Subcutaneous adipose tissue (tissue), 4 donors: ENCODE results near the gene ZNF213. TPM values are rescaled to one million over a fixed set of nuclear protein-coding genes. Genes with fewer than 3 reads are reported as not detected.

Experiments used
- total RNA-seq, 4 donors: library from RNA; depleted of rRNA; stranded (reverse); fragments of >200 nt; gene quantifications; one replicate each; pipeline ENCODE4 v1.1.0, GENCODE V29; 2016
- TF ChIP-seq, protein P1 (sequence below): fragments of 450-650 bp; IDR thresholded peaks from one replicate; pipeline ENCODE4 v1.5.1; 2016; ENCODE audit warnings: low read depth, mild to moderate bottlenecking, control low read depth, antibody characterized with exemption, moderate library complexity

Gene ZNF213
- total RNA-seq, 4 donors from 2014 or later, result 1.1 to 13.4 (median 5.0) TPM

DNA sequence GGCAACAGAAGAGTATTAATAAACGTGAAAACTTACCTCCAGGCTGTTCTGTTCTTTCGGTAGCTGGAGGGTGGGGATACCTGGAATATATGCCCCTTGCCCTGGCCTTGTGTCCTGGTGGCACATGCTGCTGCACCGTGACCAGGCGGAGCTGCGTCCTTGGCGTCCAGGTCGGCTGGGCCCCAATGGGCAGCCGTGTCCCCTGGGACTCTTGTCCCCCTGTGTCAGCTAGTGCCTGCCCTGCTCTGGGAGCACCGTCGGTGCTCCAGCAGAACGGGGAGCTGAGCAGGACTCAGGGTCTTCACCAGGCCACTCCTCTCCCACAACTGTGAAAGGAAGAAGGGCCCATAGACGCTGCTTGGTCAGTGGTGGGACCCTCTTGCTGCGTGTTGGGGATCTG lies 7.9 kb downstream of the ZNF213 start:
- TF ChIP-seq, protein P1, sequence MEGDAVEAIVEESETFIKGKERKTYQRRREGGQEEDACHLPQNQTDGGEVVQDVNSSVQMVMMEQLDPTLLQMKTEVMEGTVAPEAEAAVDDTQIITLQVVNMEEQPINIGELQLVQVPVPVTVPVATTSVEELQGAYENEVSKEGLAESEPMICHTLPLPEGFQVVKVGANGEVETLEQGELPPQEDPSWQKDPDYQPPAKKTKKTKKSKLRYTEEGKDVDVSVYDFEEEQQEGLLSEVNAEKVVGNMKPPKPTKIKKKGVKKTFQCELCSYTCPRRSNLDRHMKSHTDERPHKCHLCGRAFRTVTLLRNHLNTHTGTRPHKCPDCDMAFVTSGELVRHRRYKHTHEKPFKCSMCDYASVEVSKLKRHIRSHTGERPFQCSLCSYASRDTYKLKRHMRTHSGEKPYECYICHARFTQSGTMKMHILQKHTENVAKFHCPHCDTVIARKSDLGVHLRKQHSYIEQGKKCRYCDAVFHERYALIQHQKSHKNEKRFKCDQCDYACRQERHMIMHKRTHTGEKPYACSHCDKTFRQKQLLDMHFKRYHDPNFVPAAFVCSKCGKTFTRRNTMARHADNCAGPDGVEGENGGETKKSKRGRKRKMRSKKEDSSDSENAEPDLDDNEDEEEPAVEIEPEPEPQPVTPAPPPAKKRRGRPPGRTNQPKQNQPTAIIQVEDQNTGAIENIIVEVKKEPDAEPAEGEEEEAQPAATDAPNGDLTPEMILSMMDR, result no peak

- TF ChIP-seq, protein P1, result no peak
Observed at GRCh38 chr16:3143189-3143588, 8.4 kb downstream of the ZNF213 start.

GRCh38 chr16:3143598-3144320 lies 8.9 kb downstream of the ZNF213 start:
- TF ChIP-seq, protein P1, result no peak

DNA sequence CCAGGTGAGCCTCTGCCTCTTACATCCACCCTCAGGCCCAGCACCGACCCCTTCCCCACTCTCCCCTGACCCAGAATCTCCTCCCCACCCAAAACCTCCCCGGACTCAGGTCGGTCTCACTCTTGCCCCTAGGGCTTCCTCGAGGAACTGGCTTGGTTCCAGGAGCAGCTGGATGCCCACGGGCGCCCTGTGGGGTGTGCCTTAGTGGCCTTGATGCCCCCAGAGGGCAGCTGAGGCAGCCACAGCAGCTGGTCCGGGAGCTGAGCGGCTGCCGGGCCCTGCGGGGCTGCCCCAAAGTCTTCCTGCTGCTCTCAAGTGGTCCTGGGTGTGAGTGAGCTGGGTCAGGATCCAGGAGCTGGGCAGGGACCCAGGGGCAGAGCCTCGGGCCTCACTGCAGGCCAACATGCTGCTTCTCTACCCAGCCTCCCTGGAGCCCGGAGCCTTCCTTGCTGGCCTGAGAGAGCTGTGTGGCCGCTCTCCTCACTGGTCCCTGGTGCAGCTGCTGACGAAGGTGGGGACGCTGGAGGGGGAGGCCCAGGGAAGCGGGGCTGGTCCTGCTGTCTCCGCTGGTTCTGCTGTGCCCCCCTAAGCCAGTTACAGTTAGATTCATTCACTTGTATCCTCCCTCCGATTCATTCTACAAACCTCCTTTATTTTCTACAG lies 9.6 kb downstream of the ZNF213 start:
- TF ChIP-seq, protein P1, result no peak

GRCh38 chr16:3145151-3145550 lies 10.3 kb downstream of the ZNF213 start:
- TF ChIP-seq, protein P1, result no peak

GRCh38 chr16:3145660-3146059 lies 10.8 kb downstream of the ZNF213 start:
- TF ChIP-seq, protein P1, result no peak

DNA sequence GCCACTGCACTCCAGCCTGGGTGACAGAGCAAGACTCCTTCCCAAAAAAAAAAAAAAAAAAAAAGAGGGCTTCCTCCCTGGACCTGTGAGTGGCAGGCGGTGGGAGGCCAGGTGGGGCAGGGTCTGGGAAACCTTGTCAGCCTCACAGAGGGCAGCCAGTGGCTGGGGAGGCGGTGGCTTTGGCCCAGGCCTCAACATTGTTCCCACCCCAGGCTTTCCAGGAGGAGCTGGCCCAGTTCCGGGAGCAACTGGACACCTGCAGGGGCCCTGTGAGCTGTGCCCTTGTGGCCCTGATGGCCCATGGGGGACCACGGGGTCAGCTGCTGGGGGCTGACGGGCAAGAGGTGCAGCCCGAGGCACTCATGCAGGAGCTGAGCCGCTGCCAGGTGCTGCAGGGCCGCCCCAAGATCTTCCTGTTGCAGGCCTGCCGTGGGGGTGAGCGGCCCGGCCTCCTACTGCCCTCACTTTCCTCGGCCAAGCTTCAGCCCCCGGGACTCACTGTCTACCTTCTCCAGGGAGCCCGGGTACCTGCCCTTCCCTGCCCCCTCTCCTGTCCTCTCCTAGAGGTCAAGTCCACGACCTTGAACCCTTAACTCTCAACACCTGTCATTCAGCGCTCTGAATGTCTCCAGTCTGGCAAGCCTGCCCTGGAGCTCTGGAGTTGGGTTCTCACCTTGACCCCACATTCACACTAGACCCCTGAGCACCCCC lies 12.4 kb downstream of the ZNF213 start:
- TF ChIP-seq, protein P1, result no peak
